WTC11 (cell line): ENCODE measurements around the gene PTPN7. TPM values are rescaled to one million over a fixed set of nuclear protein-coding genes. Genes with fewer than 3 reads are reported as not detected.

Experiments used
- ATF1 ChIP-seq: sonication (generic); formaldehyde crosslinking; IDR thresholded peaks from 2 replicates; pipeline ENCODE4 v1.8.1; 2023; ENCODE audit warnings: mild to moderate bottlenecking, moderate library complexity, missing genetic modification reagents
- ATF2 ChIP-seq: sonication (generic); formaldehyde crosslinking; IDR thresholded peaks from 2 replicates; pipeline ENCODE4 v1.8.1; 2022; ENCODE audit warnings: low read depth, missing genetic modification reagents, borderline replicate concordance
- ATF3 ChIP-seq: sonication (generic); formaldehyde crosslinking; conservative IDR thresholded peaks from 2 replicates; pipeline ENCODE4 v1.8.1; 2022; ENCODE audit warnings: mild to moderate bottlenecking, missing genetic modification reagents
- CBFB ChIP-seq: sonication (generic); formaldehyde crosslinking; IDR thresholded peaks from 2 replicates; pipeline ENCODE4 v1.8.1; 2022; ENCODE audit warnings: mild to moderate bottlenecking, low read depth, missing genetic modification reagents
- E2F5 ChIP-seq: sonication (generic); formaldehyde crosslinking; IDR thresholded peaks from 2 replicates; pipeline ENCODE4 v1.8.1; 2022; ENCODE audit warnings: mild to moderate bottlenecking, moderate library complexity, missing genetic modification reagents
- EMX1 ChIP-seq: fragments of 250-450 bp; sonication (Bioruptor Pico); IDR thresholded peaks from 2 replicates; pipeline ENCODE4 v1.8.0; 2021; ENCODE audit warnings: mild to moderate bottlenecking
- ESRRA ChIP-seq: sonication (generic); formaldehyde crosslinking; IDR thresholded peaks from 2 replicates; pipeline ENCODE4 v1.8.1; 2022; ENCODE audit warnings: mild to moderate bottlenecking, missing genetic modification reagents, borderline replicate concordance
- FOXK1 ChIP-seq: sonication (generic); formaldehyde crosslinking; IDR thresholded peaks from 2 replicates; pipeline ENCODE4 v1.8.0; 2022; ENCODE audit warnings: mild to moderate bottlenecking, moderate library complexity, missing genetic modification reagents
- FOXP1 ChIP-seq: sonication (generic); formaldehyde crosslinking; IDR thresholded peaks from 2 replicates; pipeline ENCODE4 v1.8.0; 2022; ENCODE audit warnings: missing genetic modification reagents, mild to moderate bottlenecking, moderate library complexity, borderline replicate concordance
- FOXP4 ChIP-seq: sonication (generic); formaldehyde crosslinking; IDR thresholded peaks from 2 replicates; pipeline ENCODE4 v1.8.0; 2022; ENCODE audit warnings: mild to moderate bottlenecking, missing genetic modification reagents
- IRF2 ChIP-seq: sonication (generic); formaldehyde crosslinking; IDR thresholded peaks from 2 replicates; pipeline ENCODE4 v1.8.0; 2022; ENCODE audit warnings: low read depth, missing genetic modification reagents, borderline replicate concordance
- JAZF1 ChIP-seq: fragments of 250-450 bp; sonication (Bioruptor Pico); IDR thresholded peaks from 2 replicates; pipeline ENCODE4 v1.9.0; 2021; ENCODE audit warnings: moderate library complexity, mild to moderate bottlenecking, inconsistent platforms
- KAT7 ChIP-seq: sonication (generic); formaldehyde crosslinking; IDR thresholded peaks from 2 replicates; pipeline ENCODE4 v1.8.1; 2023; ENCODE audit warnings: missing genetic modification reagents, mild to moderate bottlenecking, borderline replicate concordance
- MAX ChIP-seq: sonication (generic); formaldehyde crosslinking; IDR thresholded peaks from 2 replicates; pipeline ENCODE4 v1.8.0; 2022; ENCODE audit warnings: mild to moderate bottlenecking, missing genetic modification reagents
- NFATC4 ChIP-seq: fragments of 250-450 bp; sonication (Bioruptor Pico); IDR thresholded peaks from 2 replicates; pipeline ENCODE4 v1.9.0; 2021; ENCODE audit warnings: mild to moderate bottlenecking
- NFE2L1 ChIP-seq: sonication (generic); formaldehyde crosslinking; IDR thresholded peaks from 2 replicates; pipeline ENCODE4 v1.8.1; 2023; ENCODE audit warnings: missing genetic modification reagents
- OVOL2 ChIP-seq: fragments of 250-450 bp; sonication (Bioruptor Pico); IDR thresholded peaks from 2 replicates; pipeline ENCODE4 v1.9.0; 2021; ENCODE audit warnings: mild to moderate bottlenecking, borderline replicate concordance
- PREB ChIP-seq: sonication (generic); formaldehyde crosslinking; IDR thresholded peaks from 2 replicates; pipeline ENCODE4 v1.8.1; 2022; ENCODE audit warnings: mild to moderate bottlenecking, missing genetic modification reagents, moderate library complexity, borderline replicate concordance
- PRRX2 ChIP-seq: fragments of 250-450 bp; sonication (Bioruptor Pico); IDR thresholded peaks from 2 replicates; pipeline ENCODE4 v1.8.0; 2021; ENCODE audit warnings: mild to moderate bottlenecking
- SP1 ChIP-seq: sonication (generic); formaldehyde crosslinking; conservative IDR thresholded peaks from 2 replicates; pipeline ENCODE4 v1.8.1; 2022; ENCODE audit warnings: missing genetic modification reagents
- STAT6 ChIP-seq: sonication (generic); formaldehyde crosslinking; conservative IDR thresholded peaks from 2 replicates; pipeline ENCODE4 v1.8.1; 2023; ENCODE audit warnings: mild to moderate bottlenecking, low read depth, missing genetic modification reagents, moderate library complexity
- TCF7 ChIP-seq: sonication (generic); formaldehyde crosslinking; IDR thresholded peaks from 2 replicates; pipeline ENCODE4 v1.8.0; 2022; ENCODE audit warnings: mild to moderate bottlenecking, low read depth, missing genetic modification reagents, moderate library complexity
- USF1 ChIP-seq: sonication (generic); formaldehyde crosslinking; IDR thresholded peaks from 2 replicates; pipeline ENCODE4 v1.8.0; 2022; ENCODE audit warnings: mild to moderate bottlenecking, missing genetic modification reagents
- ZBTB43 ChIP-seq: sonication (generic); formaldehyde crosslinking; IDR thresholded peaks from 2 replicates; pipeline ENCODE4 v1.8.1; 2023; ENCODE audit warnings: mild to moderate bottlenecking, missing genetic modification reagents
- ZMAT4 ChIP-seq: fragments of 250-450 bp; sonication (Bioruptor Pico); IDR thresholded peaks from 2 replicates; pipeline ENCODE4 v1.9.0; 2021; ENCODE audit warnings: mild to moderate bottlenecking
- ZNF121 ChIP-seq: sonication (generic); formaldehyde crosslinking; IDR thresholded peaks from 2 replicates; pipeline ENCODE4 v1.8.0; 2023; ENCODE audit warnings: missing genetic modification reagents
- ZNF423 ChIP-seq: fragments of 250-450 bp; sonication (Bioruptor Pico); IDR thresholded peaks from 2 replicates; pipeline ENCODE4 v2.1.2; 2022; ENCODE audit warnings: mild to moderate bottlenecking, moderate library complexity
- total RNA-seq: library from RNA; stranded (reverse); gene quantifications from 3 replicates; pipeline ENCODE4 v1.2.3, GENCODE V29; 2021

Gene PTPN7
- total RNA-seq, 1 experiment from 2014 or later: 0.98 TPM

GRCh38 chr1:202144402-202145067 lies 15.9 kb downstream of the PTPN7 start, which contains the start of gene ARL8A (continued):
- TF ChIP-seq ZMAT4 (CRISPR knock-in tag): no peak
- no peak for TF ChIP-seq ZNF121 (CRISPR knock-in tag)
- peak; percentile 44; the same call in 1 of the 2 replicates for TF ChIP-seq MAX (CRISPR knock-in tag)
- TF ChIP-seq STAT6 (CRISPR knock-in tag): no peak
- TF ChIP-seq E2F5 (CRISPR knock-in tag): no peak
- no peak for TF ChIP-seq ATF1 (CRISPR knock-in tag)
- TF ChIP-seq JAZF1 (CRISPR knock-in tag): no peak
- TF ChIP-seq PREB (CRISPR knock-in tag): no peak
- TF ChIP-seq KAT7 (CRISPR knock-in tag): 0 out of 2 replicates have a peak, but pooled peaks have one; percentile 80
- TF ChIP-seq ATF2 (CRISPR knock-in tag): no peak
- TF ChIP-seq FOXP4 (CRISPR knock-in tag): no peak; the same call in 1 of the 2 replicates
- no peak for TF ChIP-seq IRF2 (CRISPR knock-in tag)
- TF ChIP-seq NFE2L1: no peak
- no peak for TF ChIP-seq CBFB
- no peak for TF ChIP-seq ATF3 (CRISPR knock-in tag)
- TF ChIP-seq PRRX2 (CRISPR knock-in tag): no peak
- TF ChIP-seq ZNF423 (CRISPR knock-in tag): peak; percentile 71
- TF ChIP-seq FOXP1 (CRISPR knock-in tag): peak; percentile 60
- no peak for TF ChIP-seq ZBTB43 (CRISPR knock-in tag)
- TF ChIP-seq OVOL2 (CRISPR knock-in tag): no peak
- TF ChIP-seq NFATC4: no peak
- peak; percentile 49 for TF ChIP-seq SP1 (CRISPR knock-in tag)
- TF ChIP-seq EMX1 (CRISPR knock-in tag): no peak
- no peak for TF ChIP-seq TCF7 (CRISPR knock-in tag)
- 0 out of 2 replicates have a peak, but pooled peaks have one; percentile 17 for TF ChIP-seq FOXK1
- TF ChIP-seq USF1 (CRISPR knock-in tag): no peak
- no peak for TF ChIP-seq ESRRA (CRISPR knock-in tag)
